Esophagus (tissue), 2 donors: ENCODE measurements around the gene KMT2B. TPM values are rescaled to one million over a fixed set of nuclear protein-coding genes. Genes with fewer than 3 reads are reported as not detected.

Experiments used
- H3K27ac ChIP-seq, 2 donors: one replicate each; pipeline ENCODE4 v1.5.1; 2013; ENCODE audit warnings: low read depth in 2 of 2, mild to moderate bottlenecking in 2 of 2, inconsistent platforms in 1 of 2, low read length in 1 of 2, moderate library complexity in 1 of 2
- H3K27me3 ChIP-seq, 2 donors: one replicate each; pipeline ENCODE4 v1.6.1; 2013; ENCODE audit warnings: low read length in 2 of 2, control low read depth in 1 of 2, mild to moderate bottlenecking in 1 of 2; ENCODE audit not compliant: insufficient read depth in 2 of 2, control insufficient read depth in 1 of 2
- H3K36me3 ChIP-seq, 2 donors: one replicate each; pipeline ENCODE4 v1.6.1; 2013; ENCODE audit warnings: low read length in 1 of 2; ENCODE audit not compliant: control insufficient read depth in 2 of 2, insufficient read depth in 2 of 2
- H3K4me1 ChIP-seq, 2 donors: one replicate each; pipeline ENCODE4 v1.6.1; 2013; ENCODE audit warnings: low read length in 1 of 2; ENCODE audit not compliant: control insufficient read depth in 2 of 2, insufficient read depth in 2 of 2
- H3K4me3 ChIP-seq, 2 donors: one replicate each; pipeline ENCODE4 v1.5.1; 2013; ENCODE audit warnings: low read length in 2 of 2, mild to moderate bottlenecking in 2 of 2, low read depth in 1 of 2, moderate library complexity in 1 of 2
- H3K9me3 ChIP-seq, 2 donors: one replicate each; pipeline ENCODE4 v1.6.1; 2013; ENCODE audit warnings: mild to moderate bottlenecking in 2 of 2, low read depth in 1 of 2, low read length in 1 of 2, moderate library complexity in 1 of 2; ENCODE audit not compliant: control insufficient read depth in 2 of 2, insufficient read depth in 1 of 2
- WGBS, 2 donors: extraction: QIAGEN DNeasy Blood & Tissue Kit; methylation state at CpG; one replicate each; pipeline ENCODE4 v1.1.7; 2013; 5-methylcytosine and 5-hydroxymethylcytosine counted together
- polyA plus RNA-seq, 2 donors: library from polyadenylated mRNA; stranded (reverse); fragments of 200-250 nt; gene quantifications; one replicate each; pipeline ENCODE4 v1.2.3, GENCODE V29; 2013
- donor health status: healthy with polysubstance abuse.
- donor health status: Bipolar disorder and iron deficiency.

The KMT2B gene
- polyA plus RNA-seq, 2 donors = 21.5 to 33.8 TPM

DNA sequence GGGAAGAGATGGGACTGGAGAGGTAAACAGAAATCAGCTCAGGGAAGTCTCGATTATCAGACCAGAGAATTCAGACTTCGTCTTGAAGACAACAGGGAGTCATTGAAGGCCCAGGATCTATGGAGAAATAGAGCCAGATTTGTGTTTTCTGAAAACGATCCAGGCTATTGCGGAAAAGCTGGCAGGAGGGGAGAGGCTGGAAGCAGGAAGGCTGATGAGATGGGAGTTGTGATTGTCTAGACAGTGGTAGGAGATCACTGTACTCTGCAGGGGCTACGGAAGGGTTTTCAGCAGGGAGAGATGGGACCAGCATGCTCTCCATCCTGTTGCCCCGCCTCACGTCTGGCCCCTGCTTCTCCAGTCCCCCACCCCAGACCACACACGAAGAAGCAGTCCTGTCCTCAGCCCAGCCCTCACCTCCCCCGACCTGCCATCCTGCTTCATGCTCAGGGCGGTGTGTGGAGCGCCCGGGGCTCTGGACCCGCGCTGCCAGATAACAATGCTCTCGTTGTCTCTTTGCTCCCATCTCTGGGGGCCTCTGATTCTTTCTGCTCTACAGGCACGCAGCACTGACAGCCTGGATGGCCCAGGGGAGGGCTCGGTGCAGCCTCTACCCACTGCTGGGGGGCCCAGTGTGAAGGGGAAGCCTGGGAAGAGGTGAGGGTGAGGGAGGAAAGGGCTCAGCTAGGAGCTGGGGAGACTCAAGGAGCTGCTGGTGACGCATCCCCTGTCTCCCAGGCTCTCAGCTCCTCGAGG, 59.5 kb downstream of the KMT2B start:
- no peak overlapping the region for H3K4me3 ChIP-seq
- no peaks in the 10 kb centered on the region for H3K27me3 ChIP-seq
- WGBS, 2 donors = 78% methylated on average over 19 of the region's 19 CpGs
- no peaks in the 10 kb centered on the region for H3K9me3 ChIP-seq
- H3K27ac ChIP-seq = no peak overlapping the region
- peaks cover 0 to 7% of the 10 kb centered on the region in 2 donors for H3K4me1 ChIP-seq
- H3K36me3 ChIP-seq = peaks cover 0 to 14% of the 10 kb centered on the region in 2 donors

GRCh38 chr19:35777961-35778360, 60.2 kb downstream of the KMT2B start:
- Histone ChIP-seq H3K9me3 (no peaks in the 10 kb centered on the region), H3K4me1 (peaks cover 0 to 7% of the 10 kb centered on the region in 2 donors), H3K36me3 (peaks cover 0 to 18% of the 10 kb centered on the region in 2 donors), H3K27me3 (no peaks in the 10 kb centered on the region), H3K4me3 (no peak overlapping the region), H3K27ac (no peak overlapping the region)
- 86 to 97% methylated on average over 7 of the region's 7 CpGs for WGBS, 2 donors

DNA sequence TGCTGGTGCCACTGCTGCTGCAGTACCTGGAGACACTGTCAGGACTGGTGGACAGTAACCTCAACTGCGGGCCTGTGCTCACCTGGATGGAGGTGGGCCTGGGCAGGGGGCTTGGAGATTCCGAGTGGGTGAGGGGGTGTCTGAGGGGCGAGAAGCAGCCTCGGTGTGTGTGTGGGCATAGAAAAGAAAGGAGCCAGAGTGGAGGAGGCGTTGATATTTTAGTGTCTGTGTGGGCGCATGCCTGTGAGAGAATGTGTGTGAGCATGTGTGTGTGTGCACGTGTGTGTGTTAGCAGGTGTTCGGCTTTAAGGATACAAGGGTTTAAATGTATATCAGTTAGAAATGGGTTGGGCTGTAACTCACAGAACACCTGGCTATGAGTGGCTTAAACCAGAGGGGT, 61.2 kb downstream of the KMT2B start:
- Histone ChIP-seq H3K27me3 (no peaks in the 10 kb centered on the region), H3K4me1 (peaks cover 0 to 7% of the 10 kb centered on the region in 2 donors), H3K4me3 (no peak overlapping the region), H3K27ac (no peak overlapping the region), H3K36me3 (peaks cover 0 to 18% of the 10 kb centered on the region in 2 donors), H3K9me3 (no peaks in the 10 kb centered on the region)
- WGBS, 2 donors = 86 to 91% methylated on average over 8 of the region's 8 CpGs

- peaks cover 0 to 18% of the 10 kb centered on the region in 2 donors for H3K36me3 ChIP-seq
- WGBS, 2 donors = 91 to 92% methylated on average over 16 of the region's 16 CpGs
- no peaks in the 10 kb centered on the region for H3K9me3 ChIP-seq
- H3K4me1 ChIP-seq = peaks cover 2% of the 10 kb centered on the region in 2 donors
- H3K27me3 ChIP-seq = no peaks in the 10 kb centered on the region
- H3K27ac ChIP-seq = no peak overlapping the region
- no peak overlapping the region for H3K4me3 ChIP-seq
Observed at GRCh38 chr19:35780058-35780457, 62.3 kb downstream of the KMT2B start.

DNA sequence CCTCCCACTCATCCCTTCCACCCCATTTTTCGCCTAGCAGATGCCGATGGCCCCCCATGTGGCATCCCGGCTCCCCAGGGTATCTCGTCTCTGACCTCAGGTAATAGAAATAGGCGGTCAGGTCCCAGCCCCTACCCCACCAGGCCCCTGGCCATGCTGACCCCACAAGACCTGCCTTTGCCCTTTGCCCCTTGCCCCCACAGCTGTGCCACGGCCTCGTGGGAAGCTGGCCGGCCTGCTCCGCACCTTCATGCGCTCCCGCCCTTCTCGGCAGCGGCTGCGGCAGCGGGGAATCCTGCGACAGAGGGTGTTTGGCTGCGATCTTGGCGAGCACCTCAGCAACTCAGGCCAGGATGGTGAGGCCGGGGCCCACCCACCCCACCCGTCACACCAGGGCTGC, 62.9 kb downstream of the KMT2B start:
- H3K4me3 ChIP-seq = no peak overlapping the region
- no peaks in the 10 kb centered on the region for H3K9me3 ChIP-seq
- peaks cover 0 to 18% of the 10 kb centered on the region in 2 donors for H3K36me3 ChIP-seq
- peaks cover 2% of the 10 kb centered on the region in 2 donors for H3K4me1 ChIP-seq
- WGBS, 2 donors = 96 to 97% methylated on average over 20 of the region's 20 CpGs
- H3K27ac ChIP-seq = no peak overlapping the region
- H3K27me3 ChIP-seq = no peaks in the 10 kb centered on the region

DNA sequence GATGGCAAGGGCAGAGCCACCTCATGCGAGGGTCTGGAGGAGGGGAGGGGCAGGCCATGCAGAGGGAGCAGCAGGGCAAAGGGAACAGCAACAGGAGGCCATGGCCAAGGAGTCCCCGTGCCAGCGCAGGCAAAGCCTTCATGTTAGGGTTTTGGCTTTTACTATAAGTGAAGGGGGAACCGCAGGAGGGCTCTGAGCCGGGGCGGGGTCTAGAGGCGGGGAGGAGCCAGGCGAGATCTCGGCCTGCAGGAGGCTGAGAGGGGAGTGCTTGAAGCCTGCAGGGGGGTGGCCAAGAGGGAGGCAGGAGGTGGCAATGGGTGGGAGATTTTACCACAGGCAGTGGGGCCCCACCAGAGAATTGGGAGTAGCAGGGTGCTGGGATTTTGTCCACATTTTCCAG, 63.8 kb downstream of the KMT2B start:
- peaks cover 0 to 2% of the 10 kb centered on the region in 2 donors for H3K4me1 ChIP-seq
- 82 to 91% methylated on average over 9 of the region's 9 CpGs for WGBS, 2 donors
- no peaks in the 10 kb centered on the region for H3K27me3 ChIP-seq
- peaks cover 0 to 18% of the 10 kb centered on the region in 2 donors for H3K36me3 ChIP-seq
- H3K4me3 ChIP-seq = no peak overlapping the region
- H3K9me3 ChIP-seq = no peaks in the 10 kb centered on the region
- no peak overlapping the region for H3K27ac ChIP-seq

DNA sequence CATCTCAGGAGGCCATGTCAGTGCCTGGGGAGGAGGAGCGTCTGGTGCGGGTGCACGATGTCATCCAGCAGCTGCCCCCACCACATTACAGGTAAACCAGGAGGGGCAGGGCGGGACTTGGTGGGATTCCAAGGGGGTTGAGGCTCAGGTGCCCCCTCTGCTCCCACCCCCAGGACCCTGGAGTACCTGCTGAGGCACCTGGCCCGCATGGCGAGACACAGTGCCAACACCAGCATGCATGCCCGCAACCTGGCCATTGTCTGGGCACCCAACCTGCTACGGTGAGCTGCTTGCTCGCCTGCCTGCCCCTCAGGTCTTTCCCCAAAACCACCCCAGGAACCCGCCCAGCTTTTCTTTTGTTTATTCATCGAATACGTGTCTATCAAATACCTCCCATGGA, 64.8 kb downstream of the KMT2B start:
- WGBS, 2 donors = 95% methylated on average over 12 of the region's 12 CpGs
- peaks cover 0 to 20% of the 10 kb centered on the region in 2 donors for H3K36me3 ChIP-seq
- H3K9me3 ChIP-seq = no peaks in the 10 kb centered on the region
- H3K4me1 ChIP-seq = peaks cover 0 to 2% of the 10 kb centered on the region in 2 donors
- H3K27me3 ChIP-seq = no peaks in the 10 kb centered on the region
- H3K4me3 ChIP-seq = no peak overlapping the region
- H3K27ac ChIP-seq = no peak overlapping the region

- WGBS, 2 donors = 86 to 87% methylated on average over 26 to 28 of the region's 28 CpGs
- H3K9me3 ChIP-seq = no peaks in the 10 kb centered on the region
- H3K4me1 ChIP-seq = peaks cover 0 to 2% of the 10 kb centered on the region in 2 donors
- H3K27me3 ChIP-seq = no peaks in the 10 kb centered on the region
- no peak overlapping the region for H3K27ac ChIP-seq
- no peak overlapping the region for H3K4me3 ChIP-seq
- peaks cover 0 to 20% of the 10 kb centered on the region in 2 donors for H3K36me3 ChIP-seq
Observed at GRCh38 chr19:35783469-35784434, 65.9 kb downstream of the KMT2B start.

- 82 to 87% methylated on average over 28 to 45 of the region's 45 CpGs for WGBS, 2 donors
- peaks cover 0 to 20% of the 10 kb centered on the region in 2 donors for H3K36me3 ChIP-seq
- H3K9me3 ChIP-seq = no peaks in the 10 kb centered on the region
- no peaks in the 10 kb centered on the region for H3K27me3 ChIP-seq
- H3K4me3 ChIP-seq = no peak overlapping the region
- no peak overlapping the region for H3K27ac ChIP-seq
- H3K4me1 ChIP-seq = peaks cover 0 to 2% of the 10 kb centered on the region in 2 donors
Observed at GRCh38 chr19:35784503-35785338, 66.9 kb downstream of the KMT2B start.
